Forelimb muscle (tissue), 1 donor: Measurements from ENCODE around the gene KRT78. TPM values are rescaled to one million over a fixed set of nuclear protein-coding genes. Genes with fewer than 3 reads are reported as not detected.
"Not testable (repeated sequence)": the region's sequence is repeated elsewhere in the genome, so short reads cannot be mapped to it uniquely, and the experiment has no call there.

Source experiments
- DNase-seq: peaks from one replicate; pipeline ENCODE4 v3.0.0-alpha.2; 2013; ENCODE audit warnings: low read depth
- polyA plus RNA-seq: library from polyadenylated mRNA; unstranded; fragments of 120-200 nt; gene quantifications from one replicate; pipeline ENCODE4 v1.2.1, GENCODE V29; 2013; ENCODE audit not compliant: insufficient read length

Gene KRT78
- polyA plus RNA-seq, 1 donor = not detected

- no peak for DNase-seq
Measured at GRCh38 chr12:52872644-52873389, 24.0 kb upstream of the KRT78 start.

- DNase-seq = no peak
Measured at GRCh38 chr12:52871291-52872039, 22.7 kb upstream of the KRT78 start.

GRCh38 chr12:52870361-52871290 lies 21.8 kb upstream of the KRT78 start:
- no peak for DNase-seq

GRCh38 chr12:52867642-52868041 lies 18.8 kb upstream of the KRT78 start:
- no peak for DNase-seq

- DNase-seq = no peak
Measured at GRCh38 chr12:52867152-52867551, 18.4 kb upstream of the KRT78 start.

- DNase-seq = no peak
Measured at GRCh38 chr12:52865090-52865944, 16.5 kb upstream of the KRT78 start.

- DNase-seq = no peak
Measured at GRCh38 chr12:52862023-52862422, 13.2 kb upstream of the KRT78 start.

GRCh38 chr12:52861511-52861910 lies 12.7 kb upstream of the KRT78 start:
- no peak for DNase-seq

GRCh38 chr12:52860102-52860823 lies 11.5 kb upstream of the KRT78 start:
- no peak for DNase-seq

- DNase-seq = no peak
Measured at GRCh38 chr12:52857500-52857899, 8.7 kb upstream of the KRT78 start.

- no peak for DNase-seq
Measured at GRCh38 chr12:52856787-52857186, 8.0 kb upstream of the KRT78 start.

- DNase-seq = not testable (repeated sequence)
Measured at GRCh38 chr12:52856077-52856476, 7.3 kb upstream of the KRT78 start.

GRCh38 chr12:52851787-52852186 lies 3.0 kb upstream of the KRT78 start:
- DNase-seq = no peak

GRCh38 chr12:52850681-52851080 lies 1.9 kb upstream of the KRT78 start:
- DNase-seq = no peak

- DNase-seq = no peak
Measured at GRCh38 chr12:52849511-52849910, 717 bp upstream of the KRT78 start.

GRCh38 chr12:52847335-52848102 lies 1.3 kb downstream of the KRT78 start:
- DNase-seq = no peak

- DNase-seq = no peak
Measured at GRCh38 chr12:52846356-52846970, 2.3 kb downstream of the KRT78 start.

- no peak for DNase-seq
Measured at GRCh38 chr12:52845946-52846345, 2.8 kb downstream of the KRT78 start.

GRCh38 chr12:52844386-52844785 lies 4.4 kb downstream of the KRT78 start:
- DNase-seq = no peak
